ENCODE results near the gene FAM228B.

Gene FAM228B

GRCh38 chr2:24123195-24123921 lies at the start of gene FAM228B, which contains the start of gene PFN4:
TSS of gene FAM228B (plus strand) at chr2:24123469. CDS start at chr2:24124362, 893 bp downstream.
TSS of gene PFN4 (minus strand) at chr2:24123334. CDS start at chr2:24122535, 799 bp downstream.
- peak within 1 kb of the TSS; percentile 85 for H3K27ac ChIP-seq
- TF ChIP-seq, protein P1, sequence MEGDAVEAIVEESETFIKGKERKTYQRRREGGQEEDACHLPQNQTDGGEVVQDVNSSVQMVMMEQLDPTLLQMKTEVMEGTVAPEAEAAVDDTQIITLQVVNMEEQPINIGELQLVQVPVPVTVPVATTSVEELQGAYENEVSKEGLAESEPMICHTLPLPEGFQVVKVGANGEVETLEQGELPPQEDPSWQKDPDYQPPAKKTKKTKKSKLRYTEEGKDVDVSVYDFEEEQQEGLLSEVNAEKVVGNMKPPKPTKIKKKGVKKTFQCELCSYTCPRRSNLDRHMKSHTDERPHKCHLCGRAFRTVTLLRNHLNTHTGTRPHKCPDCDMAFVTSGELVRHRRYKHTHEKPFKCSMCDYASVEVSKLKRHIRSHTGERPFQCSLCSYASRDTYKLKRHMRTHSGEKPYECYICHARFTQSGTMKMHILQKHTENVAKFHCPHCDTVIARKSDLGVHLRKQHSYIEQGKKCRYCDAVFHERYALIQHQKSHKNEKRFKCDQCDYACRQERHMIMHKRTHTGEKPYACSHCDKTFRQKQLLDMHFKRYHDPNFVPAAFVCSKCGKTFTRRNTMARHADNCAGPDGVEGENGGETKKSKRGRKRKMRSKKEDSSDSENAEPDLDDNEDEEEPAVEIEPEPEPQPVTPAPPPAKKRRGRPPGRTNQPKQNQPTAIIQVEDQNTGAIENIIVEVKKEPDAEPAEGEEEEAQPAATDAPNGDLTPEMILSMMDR (IDR thresholded peaks at IDR 0.05), result no peak
- no peak for TF ChIP-seq ZFX (IDR thresholded peaks at IDR 0.05; ENCODE audit: borderline replicate concordance)

GRCh38 chr2:24073816-24074215 lies 49.5 kb upstream of the FAM228B start:
- TF ChIP-seq, protein P1 (IDR thresholded peaks at IDR 0.05), result no peak
- TF ChIP-seq ZFX (IDR thresholded peaks at IDR 0.05; ENCODE audit: borderline replicate concordance), result no peak
- H3K27ac ChIP-seq, result no peak overlapping the region

- H3K27ac ChIP-seq, result peak overlapping the region; percentile 81
- TF ChIP-seq, protein P1 (IDR thresholded peaks at IDR 0.05), result no peak
- no peak for TF ChIP-seq ZFX (IDR thresholded peaks at IDR 0.05; ENCODE audit: borderline replicate concordance)
Measured at GRCh38 chr2:24075259-24075658, 48.0 kb upstream of the FAM228B start.

GRCh38 chr2:24075915-24076848 lies 47.1 kb upstream of the FAM228B start, which contains the start of gene SF3B6:
TSS of gene SF3B6 (minus strand) at chr2:24076326. CDS start at chr2:24076229, 97 bp downstream.
- TF ChIP-seq ZFX (IDR thresholded peaks at IDR 0.05; ENCODE audit: borderline replicate concordance), result no peak
- TF ChIP-seq, protein P1 (IDR thresholded peaks at IDR 0.05), result no peak
- H3K27ac ChIP-seq, result peak within 1 kb of the TSS; percentile 81

GRCh38 chr2:24076849-24077534 lies 46.3 kb upstream of the FAM228B start:
- TF ChIP-seq, protein P1 (IDR thresholded peaks at IDR 0.05), result no peak
- no peak for TF ChIP-seq ZFX (IDR thresholded peaks at IDR 0.05; ENCODE audit: borderline replicate concordance)
- H3K27ac ChIP-seq, result peak overlapping the region; percentile 63

GRCh38 chr2:24077535-24077877 lies 45.8 kb upstream of the FAM228B start:
- no peak for TF ChIP-seq ZFX (IDR thresholded peaks at IDR 0.05; ENCODE audit: borderline replicate concordance)
- TF ChIP-seq, protein P1 (IDR thresholded peaks at IDR 0.05), result no peak
- H3K27ac ChIP-seq, result peak overlapping the region; percentile 63
